Right ventricle myocardium superior (tissue), 1 donor: ENCODE measurements around the gene SMYD3. TPM values are rescaled to one million over a fixed set of nuclear protein-coding genes. Genes with fewer than 3 reads are reported as not detected.
"Not testable (repeated sequence)": the region's sequence is repeated elsewhere in the genome, so short reads cannot be mapped to it uniquely, and the experiment has no call there.

Experiments
- ATAC-seq: fragments of 200-7000 bp; cut with Tn5 transposase; one replicate; pipeline ENCODE4 v1.9.1; 2020; ENCODE audit warnings: mild to moderate bottlenecking; ENCODE audit not compliant: poor library complexity
- DNase-seq: peaks from one replicate; pipeline ENCODE4 v3.0.0-alpha.2; 2020
- intact Hi-C: fragments of 100-400 bp; cut with DNase I; formaldehyde crosslinking; loops from one replicate; pipeline ENCODE4 v1.11.2; 2022
- total RNA-seq: library from RNA; stranded (reverse); fragmentation: NEBNext Ultra II Directional; extraction: Animal tissue kit (Norgen Biotek cat#: 25700); gene quantifications from one replicate; pipeline ENCODE4 v1.2.1, GENCODE V29; 2021
- donor health status: DM: no; HTN: yes; CAD: no; lungs with severe emphysema.

SMYD3 gene
- total RNA-seq, 1 donor from 2014 or later = 9.4 TPM

- intact Hi-C loops = no loop called here
- DNase-seq (no peak), ATAC-seq (no peak)
Observed at GRCh38 chr1:246333855-246334254, 173.2 kb downstream of the SMYD3 start.

- intact Hi-C loops = no loop called here
- DNase-seq (no peak), ATAC-seq (no peak)
Observed at GRCh38 chr1:246332078-246332477, 175.0 kb downstream of the SMYD3 start.

- DNase-seq (no peak), ATAC-seq (no peak)
- intact Hi-C loops = no loop called here
Observed at GRCh38 chr1:246329900-246330299, 177.2 kb downstream of the SMYD3 start.

- ATAC-seq, intact Hi-C loops, DNase-seq: not testable (repeated sequence)
Observed at GRCh38 chr1:246329292-246329691, 177.8 kb downstream of the SMYD3 start.

- ATAC-seq (no peak), DNase-seq (no peak)
- intact Hi-C loops = no loop called here
Observed at GRCh38 chr1:246324711-246325110, 182.4 kb downstream of the SMYD3 start.

- DNase-seq, intact Hi-C loops, ATAC-seq: not testable (repeated sequence)
Observed at GRCh38 chr1:246324033-246324432, 183.0 kb downstream of the SMYD3 start.

GRCh38 chr1:246320286-246320685 is 186.8 kb downstream of the SMYD3 start:
- no peak for ATAC-seq

GRCh38 chr1:246319083-246319714 is 187.9 kb downstream of the SMYD3 start:
- ATAC-seq = no peak
- no peak for DNase-seq
- intact Hi-C loops = no loop called here

More at GRCh38 chr1:246320286-246320685, 186.8 kb downstream of the SMYD3 start:
- intact Hi-C loops = no loop called here
- no peak for DNase-seq

- intact Hi-C loops = no loop called here
- ATAC-seq (no peak), DNase-seq (no peak)
Observed at GRCh38 chr1:246318622-246319021, 188.5 kb downstream of the SMYD3 start.

- DNase-seq (no peak), ATAC-seq (no peak)
- intact Hi-C loops = no loop called here
Observed at GRCh38 chr1:246318036-246318359, 189.1 kb downstream of the SMYD3 start.

GRCh38 chr1:246317332-246318035 is 189.6 kb downstream of the SMYD3 start:
- ATAC-seq (no peak), DNase-seq (no peak)
- intact Hi-C loops = no loop called here

GRCh38 chr1:246311461-246311860 is 195.6 kb downstream of the SMYD3 start:
- DNase-seq (no peak), ATAC-seq (no peak)
- intact Hi-C loops = no loop called here

GRCh38 chr1:246309247-246309884 is 197.7 kb downstream of the SMYD3 start:
- ATAC-seq (no peak), DNase-seq (no peak)
- intact Hi-C loops = no loop called here

- intact Hi-C loops = no loop called here
- ATAC-seq = no peak
- DNase-seq = no peak
Observed at GRCh38 chr1:246308533-246309075, 198.5 kb downstream of the SMYD3 start.

- no peak for ATAC-seq
- DNase-seq = no peak
- intact Hi-C loops = no loop called here
Observed at GRCh38 chr1:246306415-246307037, 200.6 kb downstream of the SMYD3 start.

- no peak for ATAC-seq
- intact Hi-C loops = no loop called here
- DNase-seq = no peak
Observed at GRCh38 chr1:246304484-246305259, 202.4 kb downstream of the SMYD3 start.

GRCh38 chr1:246302711-246303317 is 204.3 kb downstream of the SMYD3 start:
- ATAC-seq (no peak), DNase-seq (no peak)
- intact Hi-C loops = no loop called here

- ATAC-seq (no peak), DNase-seq (no peak)
- intact Hi-C loops = no loop called here
Observed at GRCh38 chr1:246302251-246302625, 204.8 kb downstream of the SMYD3 start.
